Measurements from ENCODE around the gene CYB561A3. TPM values are rescaled to one million over a fixed set of nuclear protein-coding genes. Genes with fewer than 3 reads are reported as not detected.
A peak's percentile ranks its signal among the peaks of the same experiment; 100 is the strongest.

CYB561A3 gene, protein sequence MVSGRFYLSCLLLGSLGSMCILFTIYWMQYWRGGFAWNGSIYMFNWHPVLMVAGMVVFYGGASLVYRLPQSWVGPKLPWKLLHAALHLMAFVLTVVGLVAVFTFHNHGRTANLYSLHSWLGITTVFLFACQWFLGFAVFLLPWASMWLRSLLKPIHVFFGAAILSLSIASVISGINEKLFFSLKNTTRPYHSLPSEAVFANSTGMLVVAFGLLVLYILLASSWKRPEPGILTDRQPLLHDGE
- total RNA-seq = 100 to 1,000 TPM in 1 of 4 donors, 10 to 100 TPM in 3; 39.9 to 110 (median 79.8) TPM

DNA sequence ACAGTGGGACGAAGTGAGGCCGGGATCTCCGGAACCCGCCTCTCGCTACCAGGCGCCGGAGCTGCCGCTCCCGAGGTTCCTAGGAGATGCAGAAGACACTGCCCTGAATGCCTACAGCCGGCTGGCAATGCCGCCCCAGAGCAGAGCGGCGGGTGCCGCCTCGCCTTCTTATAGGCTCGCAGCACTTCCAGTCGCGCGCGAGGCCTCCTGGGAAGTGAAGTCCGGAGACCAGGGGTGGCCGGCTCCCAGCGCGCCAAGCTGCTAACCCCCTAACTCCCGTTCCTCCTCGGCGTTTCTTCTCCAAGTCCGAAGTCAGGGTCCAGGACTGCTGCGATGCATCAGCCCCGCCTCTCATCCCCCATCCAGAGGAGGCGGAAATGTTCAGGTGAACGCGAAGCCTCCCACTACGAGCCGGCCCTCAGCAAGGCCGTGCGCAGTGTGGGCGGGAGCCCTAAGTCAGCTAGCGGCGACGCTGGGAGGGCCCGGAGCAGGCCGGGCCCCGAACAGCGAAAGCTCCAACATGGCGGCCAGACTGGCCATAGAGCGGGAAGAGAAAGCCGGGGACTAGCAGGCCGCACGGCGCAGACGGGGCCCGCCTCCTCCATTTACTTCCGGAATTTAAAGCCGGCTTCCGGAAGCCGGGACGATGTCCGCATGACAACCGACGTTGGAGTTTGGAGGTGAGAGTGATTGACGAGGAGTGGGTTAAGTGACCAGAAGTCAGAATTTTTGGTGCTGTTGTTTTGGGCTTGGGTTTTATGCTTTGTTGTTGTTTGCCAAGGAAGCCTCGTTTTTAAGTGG, at the start of gene CYB561A3, which contains the start of gene TMEM138:
Gene CYB561A3 (minus strand): TSS at position 142 of the 801 bp plus-strand sequence. CDS start 5,169 bp downstream, outside the sequence.
Gene TMEM138 (plus strand): TSS at position 634 of the 801 bp plus-strand sequence. CDS start 2,017 bp downstream, outside the sequence.
- 0% methylated on average over 27 of the region's 63 CpGs for WGBS
- H3K4me3 ChIP-seq = peak within 1 kb of the TSS; percentile 68
- H3K27me3 ChIP-seq = no peaks in the 10 kb centered on the region
- no peaks in the 10 kb centered on the region for H3K9me3 ChIP-seq
- H3K27ac ChIP-seq = peak within 1 kb of the TSS; percentile 98
- peaks cover 46% of the 10 kb centered on the region for H3K4me1 ChIP-seq
- peak; percentile 94 to 96 for DNase-seq (ENCODE audit: low spot score in 2 of 2)
- TF ChIP-seq POLR2A (IDR thresholded peaks at IDR 0.05) (peak; percentile 60 to 73), EP300 (IDR thresholded peaks at IDR 0.05) (no peak), POLR2AphosphoS5 (IDR thresholded peaks at IDR 0.05) (peak in 2 of 3 donors; percentile 67 to 87)
- TF ChIP-seq, protein P1, sequence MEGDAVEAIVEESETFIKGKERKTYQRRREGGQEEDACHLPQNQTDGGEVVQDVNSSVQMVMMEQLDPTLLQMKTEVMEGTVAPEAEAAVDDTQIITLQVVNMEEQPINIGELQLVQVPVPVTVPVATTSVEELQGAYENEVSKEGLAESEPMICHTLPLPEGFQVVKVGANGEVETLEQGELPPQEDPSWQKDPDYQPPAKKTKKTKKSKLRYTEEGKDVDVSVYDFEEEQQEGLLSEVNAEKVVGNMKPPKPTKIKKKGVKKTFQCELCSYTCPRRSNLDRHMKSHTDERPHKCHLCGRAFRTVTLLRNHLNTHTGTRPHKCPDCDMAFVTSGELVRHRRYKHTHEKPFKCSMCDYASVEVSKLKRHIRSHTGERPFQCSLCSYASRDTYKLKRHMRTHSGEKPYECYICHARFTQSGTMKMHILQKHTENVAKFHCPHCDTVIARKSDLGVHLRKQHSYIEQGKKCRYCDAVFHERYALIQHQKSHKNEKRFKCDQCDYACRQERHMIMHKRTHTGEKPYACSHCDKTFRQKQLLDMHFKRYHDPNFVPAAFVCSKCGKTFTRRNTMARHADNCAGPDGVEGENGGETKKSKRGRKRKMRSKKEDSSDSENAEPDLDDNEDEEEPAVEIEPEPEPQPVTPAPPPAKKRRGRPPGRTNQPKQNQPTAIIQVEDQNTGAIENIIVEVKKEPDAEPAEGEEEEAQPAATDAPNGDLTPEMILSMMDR (IDR thresholded peaks at IDR 0.05) = no peak
- H3K36me3 ChIP-seq = peaks cover 28% of the 10 kb centered on the region

DNA sequence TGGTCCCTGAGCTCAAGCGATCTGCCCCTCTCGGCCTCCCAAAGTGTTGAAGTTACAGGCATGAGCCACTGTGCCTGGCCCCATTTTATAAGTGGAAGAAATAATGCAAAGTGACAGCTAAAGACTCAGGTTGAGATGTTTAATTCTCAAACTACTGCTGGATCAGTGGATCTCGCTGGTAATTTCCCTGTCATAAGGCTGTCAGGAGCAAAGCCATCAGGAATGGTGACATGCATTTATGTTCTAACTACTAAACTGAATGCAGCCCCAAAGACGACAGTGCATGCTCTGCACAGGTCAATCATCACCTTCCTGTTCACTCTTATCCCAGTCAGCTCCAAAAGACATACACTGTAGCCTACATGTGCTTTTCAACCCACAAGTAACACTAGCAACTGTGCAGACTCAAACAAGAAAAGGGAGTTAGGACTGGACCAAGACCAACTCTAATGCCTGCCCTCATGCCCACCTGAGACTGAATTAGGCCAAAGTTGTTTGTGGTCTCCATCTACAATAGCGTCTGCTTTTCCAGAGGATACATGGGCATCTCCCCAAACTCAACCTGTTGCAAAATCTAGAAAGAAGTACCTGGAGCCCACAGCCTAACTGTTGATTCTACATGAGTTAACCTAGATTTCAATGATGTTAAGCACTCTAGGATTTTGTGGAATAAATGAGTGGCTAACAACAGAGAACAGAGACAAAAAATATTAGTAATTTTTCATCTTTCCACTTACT, 45.5 kb upstream of the CYB561A3 start:
- Histone ChIP-seq H3K27me3 (no peaks in the 10 kb centered on the region), H3K4me1 (no peaks in the 10 kb centered on the region), H3K36me3 (peaks cover 96% of the 10 kb centered on the region), H3K27ac (peak overlapping the region; percentile 26), H3K4me3 (no peak overlapping the region), H3K9me3 (no peaks in the 10 kb centered on the region)
- DNase-seq (ENCODE audit: low spot score in 2 of 2) = no peak
- WGBS = 94% methylated on average over 5 of the region's 5 CpGs
- TF ChIP-seq, protein P1 (IDR thresholded peaks at IDR 0.05) = no peak
- no peak for TF ChIP-seq POLR2A (IDR thresholded peaks at IDR 0.05)
- no peak for TF ChIP-seq EP300 (IDR thresholded peaks at IDR 0.05)
- no peak for TF ChIP-seq POLR2AphosphoS5 (IDR thresholded peaks at IDR 0.05)

DNA sequence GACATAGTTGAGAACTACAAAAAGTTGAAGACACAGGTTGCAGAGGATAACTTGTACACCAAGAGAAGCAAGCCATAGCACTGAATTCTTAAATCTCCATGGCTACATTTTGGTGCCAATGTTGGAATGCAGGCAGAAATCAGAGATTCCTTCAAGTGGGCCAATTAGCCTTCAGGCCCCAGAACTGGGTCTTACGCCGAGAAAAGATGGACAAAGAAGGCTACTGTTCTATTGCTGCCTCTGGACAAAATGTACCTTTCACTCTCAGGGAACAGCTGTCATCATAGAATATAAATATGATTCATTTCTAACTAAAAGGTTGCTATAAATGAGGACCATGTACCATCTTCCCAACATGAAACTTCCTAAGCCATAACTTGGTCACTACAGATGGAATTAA, 44.4 kb upstream of the CYB561A3 start:
- Histone ChIP-seq H3K27me3 (no peaks in the 10 kb centered on the region), H3K27ac (no peak overlapping the region), H3K9me3 (no peaks in the 10 kb centered on the region), H3K4me3 (no peak overlapping the region), H3K36me3 (peaks cover 85% of the 10 kb centered on the region), H3K4me1 (no peaks in the 10 kb centered on the region)
- WGBS = 68% methylated on average over 2 of the region's 2 CpGs
- no peak for DNase-seq (ENCODE audit: low spot score in 2 of 2)
- TF ChIP-seq EP300 (IDR thresholded peaks at IDR 0.05) = no peak
- no peak for TF ChIP-seq POLR2A (IDR thresholded peaks at IDR 0.05)
- TF ChIP-seq, protein P1 (IDR thresholded peaks at IDR 0.05) = no peak
- TF ChIP-seq POLR2AphosphoS5 (IDR thresholded peaks at IDR 0.05) = no peak

DNA sequence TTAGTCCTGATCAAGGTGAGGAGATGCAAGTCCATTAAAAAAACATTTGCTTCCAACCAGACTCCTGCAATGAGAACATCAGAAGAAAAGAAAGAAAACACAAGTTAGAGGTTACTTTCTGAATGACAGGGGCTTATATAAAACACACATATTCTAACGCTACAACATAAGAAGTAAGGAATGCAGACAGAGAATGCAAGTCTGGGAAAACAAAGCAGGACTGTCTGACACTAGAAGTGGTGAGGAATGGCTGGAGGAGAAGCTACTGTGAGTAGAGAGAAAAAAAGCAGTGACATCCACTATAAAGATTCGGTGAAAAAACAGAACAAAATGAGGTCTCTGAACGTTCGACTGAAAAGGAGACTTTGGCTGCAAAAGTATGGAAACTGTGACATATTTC, 43.0 kb upstream of the CYB561A3 start:
- no peak for DNase-seq (ENCODE audit: low spot score in 2 of 2)
- no peak for TF ChIP-seq POLR2AphosphoS5 (IDR thresholded peaks at IDR 0.05)
- TF ChIP-seq POLR2A (IDR thresholded peaks at IDR 0.05) = no peak
- no peak for TF ChIP-seq EP300 (IDR thresholded peaks at IDR 0.05)
- TF ChIP-seq, protein P1 (IDR thresholded peaks at IDR 0.05) = no peak
- Histone ChIP-seq H3K4me3 (no peak overlapping the region), H3K27ac (peak overlapping the region; percentile 43), H3K27me3 (no peaks in the 10 kb centered on the region), H3K9me3 (no peaks in the 10 kb centered on the region), H3K4me1 (no peaks in the 10 kb centered on the region), H3K36me3 (peaks cover 71% of the 10 kb centered on the region)
- 70% methylated on average over 4 of the region's 4 CpGs for WGBS

Measured in suprapubic skin (tissue), 4 donors.